HepG2 (cell line): Measurements from ENCODE around the gene VIPR1. TPM values are rescaled to one million over a fixed set of nuclear protein-coding genes. Genes with fewer than 3 reads are reported as not detected.
"Not testable (repeated sequence)": the region's sequence is repeated elsewhere in the genome, so short reads cannot be mapped to it uniquely, and the experiment has no call there.

ENCODE experiments used
- ATAC-seq: fragments of 200-7000 bp; cut with Tn5 transposase; 3 replicates; pipeline ENCODE4 v1.9.1; 2020; ENCODE audit warnings: mild to moderate bottlenecking, moderate library complexity
- BruUV-seq: library from RNA; stranded (reverse); fragments of 400-500 nt; replicated peaks from 2 replicates; lab custom pipeline; 2021; lab: Mats Ljungman, UMichigan
- CTCF ChIA-PET: fragments of 300-600 bp; formaldehyde crosslinking; extraction: SDS; loops from one replicate; lab custom pipeline; 2021; ENCODE audit warnings: low total read pairs, inconsistent platforms, low intra/inter-chr PET ratio; lab: Yijun Ruan, JAX
- POLR2A ChIA-PET: fragments of 350-600 bp; sonication (Branson Sonifier 250); formaldehyde crosslinking; loops from one replicate; lab custom pipeline; 2020; ENCODE audit warnings: antibody characterized with exemption, inconsistent platforms; lab: Yijun Ruan, JAX
- DNase-seq: peaks from one replicate; pipeline ENCODE4 v3.0.0-alpha.2; 2015; ENCODE audit warnings: low spot score
- FAIRE-seq: peaks from 3 replicates; lab custom pipeline; 2011; peaks lifted over from hg19 to GRCh38; lab: Jason Lieb, UNC
- H2AFZ ChIP-seq: one replicate; pipeline ENCODE4 v1.6.1; 2011; ENCODE audit warnings: low read length, inconsistent platforms
- H3K27ac ChIP-seq: fragments of 300-600 bp; 3 replicates; pipeline ENCODE4 v1.8.0; 2011; ENCODE audit warnings: mixed run types, mild to moderate bottlenecking, mixed read lengths, low read length, inconsistent platforms; ENCODE audit not compliant: insufficient read depth; ENCODE audit errors: extremely low read length
- H3K27me3 ChIP-seq, 2 experiments: fragments of 200-600 bp in 1 of 2; 2 replicates in 1 of 2; 3 replicates in 1 of 2; pipeline versions ENCODE4 v1.6.0 to v1.8.0; 2011; ENCODE audit warnings: low read length in 2 of 2, mild to moderate bottlenecking in 2 of 2, moderate library complexity in 2 of 2, inconsistent platforms in 1 of 2; ENCODE audit not compliant: insufficient read depth in 2 of 2, control insufficient read depth in 1 of 2
- H3K36me3 ChIP-seq, 2 experiments: fragments of 200-600 bp in 1 of 2; replicated peaks in 1 of 2; 2 replicates in 1 of 2; 3 replicates in 1 of 2; pipeline versions ENCODE4 v1.5.1 to v1.8.0; 2011; ENCODE audit warnings: low read length in 2 of 2, inconsistent platforms in 1 of 2; ENCODE audit not compliant: insufficient read depth in 2 of 2, control insufficient read depth in 1 of 2
- H3K4me1 ChIP-seq: 2 replicates; pipeline ENCODE4 v1.5.1; 2012; ENCODE audit warnings: low read length, inconsistent platforms; ENCODE audit not compliant: insufficient read depth
- H3K4me2 ChIP-seq: 2 replicates; pipeline ENCODE4 v1.6.0; 2011; ENCODE audit warnings: low read depth, low read length, inconsistent platforms
- H3K4me3 ChIP-seq, 3 experiments: fragments of 200-600 bp in 1 of 3; sonication (generic), shearing (Covaris generic) in 1 of 3; replicated peaks in 1 of 3; 2 replicates each; pipeline ENCODE4 v1.5.1; 2011 to 2016; ENCODE audit warnings: low read length in 3 of 3, inconsistent platforms in 2 of 3, low read depth in 2 of 3, mild to moderate bottlenecking in 2 of 3, control low read depth in 1 of 3, mixed read lengths in 1 of 3; ENCODE audit not compliant: insufficient read depth in 1 of 3
- H3K79me2 ChIP-seq: one replicate; pipeline ENCODE4 v1.6.1; 2011; ENCODE audit warnings: low read length, inconsistent platforms; ENCODE audit not compliant: insufficient read depth
- H3K9ac ChIP-seq: 2 replicates; pipeline ENCODE4 v1.6.0; 2011; ENCODE audit warnings: mild to moderate bottlenecking, low read depth, low read length, inconsistent platforms; ENCODE audit not compliant: insufficient read depth
- H3K9me3 ChIP-seq: 2 replicates; pipeline ENCODE4 v1.5.1; 2012; ENCODE audit warnings: mild to moderate bottlenecking, low read length
- H4K20me1 ChIP-seq: 2 replicates; pipeline ENCODE4 v1.6.0; 2011; ENCODE audit warnings: inconsistent platforms, mild to moderate bottlenecking, low read length, moderate library complexity; ENCODE audit not compliant: insufficient read depth
- MAF1 ChIP-seq: sonication (generic); formaldehyde crosslinking; IDR thresholded peaks from 2 replicates; pipeline ENCODE4 v1.5.0; 2020; ENCODE audit warnings: missing genetic modification reagents, borderline replicate concordance
- THRA ChIP-seq: sonication (generic); formaldehyde crosslinking; IDR thresholded peaks from 2 replicates; pipeline ENCODE4 v1.4.0; 2020; ENCODE audit warnings: missing genetic modification reagents, borderline replicate concordance
- YEATS2 ChIP-seq: sonication (generic); formaldehyde crosslinking; IDR thresholded peaks from 2 replicates; pipeline ENCODE4 v1.4.0; 2020; ENCODE audit warnings: missing genetic modification reagents, borderline replicate concordance
- ZBTB25 ChIP-seq: IDR thresholded peaks from 2 replicates; pipeline ENCODE4 v1.6.1; 2018; ENCODE audit warnings: missing genetic modification reagents
- ZNF274 ChIP-seq: sonication (generic); formaldehyde crosslinking; IDR thresholded peaks from 2 replicates; pipeline ENCODE4 v1.5.1; 2020; ENCODE audit warnings: mild to moderate bottlenecking, missing genetic modification reagents
- WGBS: methylation state at CpG from one replicate; pipeline ENCODE4 v1.1.6; 2017; ENCODE audit warnings: low lambda C conversion rate; 5-methylcytosine and 5-hydroxymethylcytosine counted together
- in situ Hi-C: cut with HindIII; loops from 2 replicates; pipeline ENCODE4 v1.10.0; 2017; ENCODE audit warnings: low pct_unique_long_range_greater_than_20kb; ENCODE audit not compliant: extremely low pct_ligation_motif_present
- intact Hi-C: fragments of 100-400 bp; cut with micrococcal nuclease; formaldehyde crosslinking; loops from one replicate; pipeline ENCODE4 v1.10.0; 2022; ENCODE audit not compliant: unreplicated experiment
- polyA plus RNA-seq, 8 experiments: library from polyadenylated mRNA; depleted of rRNA in 3 of 8; stranded (reverse) in 7 of 8; unstranded in 1 of 8; fragments of >200 nt; fragmentation: Illumina TruSeq in 4 of 8; extraction: Trizol in 4 of 8; gene quantifications; 2 replicates each; pipeline versions ENCODE4 v1.2.1 to v1.2.3, GENCODE V29; 2011 to 2016; ENCODE audit warnings: low read depth in 4 of 8, missing spikeins in 1 of 8, mixed read lengths in 1 of 8; ENCODE audit not compliant: insufficient read depth in 1 of 8
- total RNA-seq, 5 experiments: library from RNA; depleted of rRNA; stranded (reverse); fragments of >200 nt; fragmentation: Illumina TruSeq; extraction: Trizol; gene quantifications; 2 replicates each; pipeline ENCODE4 v1.2.3, GENCODE V29; 2016; ENCODE audit warnings: low read depth in 1 of 5
- TF ChIP-seq, protein P1 (sequence below): IDR thresholded peaks from 2 replicates; pipeline ENCODE4 v1.6.1; 2016; ENCODE audit warnings: missing compliant biosample characterization, missing genetic modification reagents, borderline replicate concordance
- TF ChIP-seq, protein P2 (sequence below): sonication (generic); formaldehyde crosslinking; IDR thresholded peaks from 2 replicates; pipeline ENCODE4 v1.5.1; 2020; ENCODE audit warnings: mild to moderate bottlenecking, missing genetic modification reagents, moderate library complexity

VIPR1 gene
- total and polyA plus RNA-seq, 2 of the 13 experiments (the other 11 are each of a cell fraction or from before 2014, with no cell fraction given) = 0.04 to 0.11 TPM

- TF ChIP-seq, protein P1, sequence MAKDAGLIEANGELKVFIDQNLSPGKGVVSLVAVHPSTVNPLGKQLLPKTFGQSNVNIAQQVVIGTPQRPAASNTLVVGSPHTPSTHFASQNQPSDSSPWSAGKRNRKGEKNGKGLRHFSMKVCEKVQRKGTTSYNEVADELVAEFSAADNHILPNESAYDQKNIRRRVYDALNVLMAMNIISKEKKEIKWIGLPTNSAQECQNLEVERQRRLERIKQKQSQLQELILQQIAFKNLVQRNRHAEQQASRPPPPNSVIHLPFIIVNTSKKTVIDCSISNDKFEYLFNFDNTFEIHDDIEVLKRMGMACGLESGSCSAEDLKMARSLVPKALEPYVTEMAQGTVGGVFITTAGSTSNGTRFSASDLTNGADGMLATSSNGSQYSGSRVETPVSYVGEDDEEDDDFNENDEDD = no peak
- TF ChIP-seq ZNF274 (CRISPR knock-in tag) (no peak), MAF1 (CRISPR knock-in tag) (no peak), ZBTB25 (CRISPR knock-in tag) (no peak), THRA (no peak), YEATS2 (CRISPR knock-in tag) (no peak)
- TF ChIP-seq, protein P2, sequence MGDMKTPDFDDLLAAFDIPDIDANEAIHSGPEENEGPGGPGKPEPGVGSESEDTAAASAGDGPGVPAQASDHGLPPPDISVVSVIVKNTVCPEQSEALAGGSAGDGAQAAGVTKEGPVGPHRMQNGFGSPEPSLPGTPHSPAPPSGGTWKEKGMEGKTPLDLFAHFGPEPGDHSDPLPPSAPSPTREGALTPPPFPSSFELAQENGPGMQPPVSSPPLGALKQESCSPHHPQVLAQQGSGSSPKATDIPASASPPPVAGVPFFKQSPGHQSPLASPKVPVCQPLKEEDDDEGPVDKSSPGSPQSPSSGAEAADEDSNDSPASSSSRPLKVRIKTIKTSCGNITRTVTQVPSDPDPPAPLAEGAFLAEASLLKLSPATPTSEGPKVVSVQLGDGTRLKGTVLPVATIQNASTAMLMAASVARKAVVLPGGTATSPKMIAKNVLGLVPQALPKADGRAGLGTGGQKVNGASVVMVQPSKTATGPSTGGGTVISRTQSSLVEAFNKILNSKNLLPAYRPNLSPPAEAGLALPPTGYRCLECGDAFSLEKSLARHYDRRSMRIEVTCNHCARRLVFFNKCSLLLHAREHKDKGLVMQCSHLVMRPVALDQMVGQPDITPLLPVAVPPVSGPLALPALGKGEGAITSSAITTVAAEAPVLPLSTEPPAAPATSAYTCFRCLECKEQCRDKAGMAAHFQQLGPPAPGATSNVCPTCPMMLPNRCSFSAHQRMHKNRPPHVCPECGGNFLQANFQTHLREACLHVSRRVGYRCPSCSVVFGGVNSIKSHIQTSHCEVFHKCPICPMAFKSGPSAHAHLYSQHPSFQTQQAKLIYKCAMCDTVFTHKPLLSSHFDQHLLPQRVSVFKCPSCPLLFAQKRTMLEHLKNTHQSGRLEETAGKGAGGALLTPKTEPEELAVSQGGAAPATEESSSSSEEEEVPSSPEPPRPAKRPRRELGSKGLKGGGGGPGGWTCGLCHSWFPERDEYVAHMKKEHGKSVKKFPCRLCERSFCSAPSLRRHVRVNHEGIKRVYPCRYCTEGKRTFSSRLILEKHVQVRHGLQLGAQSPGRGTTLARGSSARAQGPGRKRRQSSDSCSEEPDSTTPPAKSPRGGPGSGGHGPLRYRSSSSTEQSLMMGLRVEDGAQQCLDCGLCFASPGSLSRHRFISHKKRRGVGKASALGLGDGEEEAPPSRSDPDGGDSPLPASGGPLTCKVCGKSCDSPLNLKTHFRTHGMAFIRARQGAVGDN (CRISPR knock-in tag) = no peak
Measured at GRCh38 chr3:42578054-42578453, 75.6 kb downstream of the VIPR1 start (continued).

DNA sequence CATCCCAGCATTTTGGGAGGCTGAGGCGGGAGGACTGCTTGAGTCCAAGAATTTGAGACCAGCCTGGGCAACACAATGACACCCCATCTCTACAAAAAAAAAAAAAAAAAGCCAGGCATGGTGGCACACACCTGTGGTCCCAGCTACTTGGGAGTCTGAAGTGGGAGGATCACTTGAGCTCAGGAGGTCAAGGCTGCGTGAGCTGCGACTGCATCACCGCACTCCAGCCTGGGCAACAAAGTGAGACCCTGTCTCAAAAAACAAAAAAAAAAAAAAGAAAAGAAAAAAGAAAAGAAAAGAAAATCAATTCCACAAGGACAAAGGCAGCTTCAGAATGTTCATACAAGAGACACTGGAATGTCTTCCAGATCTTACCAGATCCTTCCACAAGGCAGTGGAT is 76.9 kb downstream of the VIPR1 start:
- DNase-seq, ATAC-seq, BruUV-seq, H3K36me3 ChIP-seq, intact Hi-C loops, H4K20me1 ChIP-seq, FAIRE-seq, CTCF ChIA-PET, H3K4me2 ChIP-seq, H3K9ac ChIP-seq, H3K4me3 ChIP-seq, H3K27ac ChIP-seq, H2AFZ ChIP-seq, H3K27me3 ChIP-seq, in situ Hi-C loops, H3K9me3 ChIP-seq: not testable (repeated sequence)
- Histone ChIP-seq H3K79me2 (peaks cover 46% of the 10 kb centered on the region), H3K4me1 (peaks cover 33% of the 10 kb centered on the region)
- WGBS = 98% methylated on average over 4 of the region's 4 CpGs
- POLR2A ChIA-PET = interaction anchor here (1.2 to 1.3 kb wide), 2 partner anchors 11 to 21 kb away, joined by 3 to 4 read pairs; partner anchors contain the start of genes NKTR and SS18L2
